ENCODE results near the gene NTN1.

NTN1 gene

GRCh38 chr17:9223531-9223930 is 202.2 kb downstream of the NTN1 start:
- H3K27ac Mint-ChIP-seq: no peak overlapping the region
- no peaks in the 10 kb centered on the region for H3K4me1 Mint-ChIP-seq (ENCODE audit: low read depth)
- no peak overlapping the region for H3K4me3 Mint-ChIP-seq
- intact Hi-C loops (cut with micrococcal nuclease): no loop called here
- H3K9me3 Mint-ChIP-seq: no peaks in the 10 kb centered on the region
- H3K36me3 Mint-ChIP-seq (ENCODE audit: low read depth): no peaks in the 10 kb centered on the region
- no peaks in the 10 kb centered on the region for H3K27me3 Mint-ChIP-seq

DNA sequence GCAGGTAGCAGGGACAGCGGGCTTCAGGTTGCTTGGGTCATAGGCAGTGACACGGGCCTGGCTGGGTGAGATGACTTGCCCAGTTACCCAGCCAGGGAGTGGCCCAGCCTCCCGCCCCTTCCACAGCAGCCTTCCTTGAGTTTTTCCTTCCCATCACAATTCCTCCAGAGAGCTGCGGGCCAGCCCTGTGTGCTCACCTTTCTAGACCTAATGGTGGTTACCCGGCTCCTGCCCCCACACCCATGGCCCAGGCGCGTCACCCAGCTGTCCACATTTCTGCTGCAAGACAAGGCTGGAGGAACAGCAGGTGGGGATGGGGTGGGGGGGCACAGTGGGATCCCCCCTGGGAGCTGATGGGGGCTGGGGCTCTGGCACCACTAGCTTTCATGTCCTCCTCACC is 203.2 kb downstream of the NTN1 start:
- Mint-ChIP-seq H3K27ac (no peak overlapping the region), H3K36me3 (ENCODE audit: low read depth) (no peaks in the 10 kb centered on the region), H3K4me1 (ENCODE audit: low read depth) (no peaks in the 10 kb centered on the region), H3K4me3 (no peak overlapping the region), H3K27me3 (peaks cover 2% of the 10 kb centered on the region), H3K9me3 (no peaks in the 10 kb centered on the region)
- intact Hi-C loops (cut with micrococcal nuclease): no loop called here

- no peaks in the 10 kb centered on the region for H3K36me3 Mint-ChIP-seq (ENCODE audit: low read depth)
- no peaks in the 10 kb centered on the region for H3K9me3 Mint-ChIP-seq
- H3K27me3 Mint-ChIP-seq: peaks cover 3% of the 10 kb centered on the region
- intact Hi-C loops (cut with micrococcal nuclease): no loop called here
- H3K4me3 Mint-ChIP-seq: no peak overlapping the region
- no peak overlapping the region for H3K27ac Mint-ChIP-seq
- no peaks in the 10 kb centered on the region for H3K4me1 Mint-ChIP-seq (ENCODE audit: low read depth)
These were observed 204.2 kb downstream of the NTN1 start for GRCh38 chr17:9225305-9226101.

GRCh38 chr17:9226130-9226793 is 205.0 kb downstream of the NTN1 start:
- no peaks in the 10 kb centered on the region for H3K4me1 Mint-ChIP-seq (ENCODE audit: low read depth)
- intact Hi-C loops (cut with micrococcal nuclease): no loop called here
- H3K9me3 Mint-ChIP-seq: no peaks in the 10 kb centered on the region
- H3K27me3 Mint-ChIP-seq: peaks cover 3% of the 10 kb centered on the region
- H3K36me3 Mint-ChIP-seq (ENCODE audit: low read depth): no peaks in the 10 kb centered on the region
- H3K4me3 Mint-ChIP-seq: no peak overlapping the region
- H3K27ac Mint-ChIP-seq: no peak overlapping the region

DNA sequence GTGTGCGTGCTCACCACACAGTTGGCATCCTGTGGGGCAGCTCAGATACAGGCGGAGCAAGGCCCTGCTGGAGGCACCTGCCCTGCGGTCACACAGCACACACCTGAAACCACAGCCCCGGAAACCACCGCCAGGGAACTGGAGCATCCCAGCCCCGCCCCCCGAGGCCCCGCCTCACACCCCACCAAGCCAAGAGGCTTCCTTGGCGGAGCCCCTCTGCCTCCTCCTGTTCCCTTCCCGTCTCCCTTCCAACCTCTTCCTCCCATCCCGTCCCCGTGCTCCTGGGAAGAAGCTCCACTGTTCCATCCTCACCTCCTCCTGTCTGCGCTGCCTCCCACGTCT is 205.5 kb downstream of the NTN1 start:
- Mint-ChIP-seq H3K36me3 (ENCODE audit: low read depth) (no peaks in the 10 kb centered on the region), H3K4me1 (ENCODE audit: low read depth) (no peaks in the 10 kb centered on the region), H3K4me3 (no peak overlapping the region), H3K27me3 (peaks cover 3% of the 10 kb centered on the region), H3K27ac (no peak overlapping the region), H3K9me3 (no peaks in the 10 kb centered on the region)
- intact Hi-C loops (cut with micrococcal nuclease): no loop called here

DNA sequence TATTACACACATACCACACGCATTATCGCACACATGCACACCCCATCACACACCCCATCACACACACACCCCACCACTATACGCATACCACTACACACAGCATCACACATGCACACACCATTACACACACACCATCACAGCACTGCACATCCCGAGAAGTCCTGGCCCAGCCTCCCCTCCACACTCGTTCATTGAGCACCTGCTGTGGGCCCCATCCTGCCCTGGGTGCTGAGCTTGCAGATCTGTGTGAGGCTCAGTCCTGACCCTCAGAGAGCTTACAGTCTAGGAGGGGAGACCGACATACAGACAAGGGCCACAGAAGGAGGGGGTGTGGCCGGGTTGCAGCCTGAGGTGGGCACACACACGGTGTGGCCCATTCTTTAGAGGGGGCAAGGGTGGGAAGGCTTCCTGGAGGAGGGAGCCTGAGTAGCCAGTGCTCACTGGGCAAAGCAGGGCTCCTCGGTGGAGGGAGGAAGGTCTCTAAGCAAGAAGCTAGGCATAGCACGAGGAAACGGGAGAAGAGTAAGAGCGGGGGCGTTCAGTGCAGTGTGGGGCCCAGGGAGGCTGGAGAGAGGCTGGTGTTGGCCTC is 206.6 kb downstream of the NTN1 start:
- Mint-ChIP-seq H3K9me3 (no peaks in the 10 kb centered on the region), H3K4me3 (no peak overlapping the region), H3K27ac (no peak overlapping the region), H3K4me1 (ENCODE audit: low read depth) (no peaks in the 10 kb centered on the region), H3K27me3 (peaks cover 11% of the 10 kb centered on the region), H3K36me3 (ENCODE audit: low read depth) (no peaks in the 10 kb centered on the region)
- intact Hi-C loops (cut with micrococcal nuclease): no loop called here

DNA sequence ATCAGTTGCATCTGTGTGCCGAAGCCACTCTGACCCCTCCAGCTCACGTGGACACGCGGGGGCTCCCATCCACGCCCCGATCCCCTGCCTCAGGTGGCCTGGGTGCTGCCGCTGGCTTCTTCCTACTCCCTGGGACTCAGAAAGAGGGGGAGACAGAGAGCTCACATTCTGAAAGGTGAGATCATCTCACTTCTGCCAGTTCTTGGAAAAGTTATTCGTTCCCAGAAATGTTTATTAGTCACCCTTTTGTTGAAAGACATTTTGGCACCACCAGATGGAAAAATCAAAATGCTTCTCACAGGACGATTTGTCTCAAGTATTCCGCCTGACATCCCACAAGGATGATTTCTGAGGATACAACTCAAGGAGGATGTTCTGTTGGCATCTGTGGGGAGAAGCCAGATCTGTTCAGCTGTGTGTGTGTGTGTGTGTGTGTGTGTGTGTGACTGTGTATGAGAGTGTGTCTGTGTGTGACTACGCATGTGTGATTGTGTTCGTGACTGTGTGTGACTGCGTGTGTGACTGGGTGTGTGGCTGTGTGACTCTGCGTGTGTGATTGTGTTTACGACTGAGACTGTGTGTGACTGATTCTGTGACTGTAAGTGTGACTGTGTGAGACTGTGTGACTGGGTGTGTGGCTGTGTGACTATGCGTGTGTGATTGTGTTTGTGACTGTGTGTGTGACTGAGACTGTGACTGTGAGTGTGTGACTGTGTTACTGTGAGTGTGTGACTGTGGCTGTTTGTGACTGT is 207.3 kb downstream of the NTN1 start:
- H3K9me3 Mint-ChIP-seq: no peaks in the 10 kb centered on the region
- H3K27ac Mint-ChIP-seq: no peak overlapping the region
- no peaks in the 10 kb centered on the region for H3K36me3 Mint-ChIP-seq (ENCODE audit: low read depth)
- H3K4me1 Mint-ChIP-seq (ENCODE audit: low read depth): no peaks in the 10 kb centered on the region
- no peak overlapping the region for H3K4me3 Mint-ChIP-seq
- intact Hi-C loops (cut with micrococcal nuclease): no loop called here
- peaks cover 18% of the 10 kb centered on the region for H3K27me3 Mint-ChIP-seq

GRCh38 chr17:9229160-9229825 is 208.0 kb downstream of the NTN1 start:
- H3K9me3 Mint-ChIP-seq: no peaks in the 10 kb centered on the region
- H3K4me3 Mint-ChIP-seq: no peak overlapping the region
- no peaks in the 10 kb centered on the region for H3K36me3 Mint-ChIP-seq (ENCODE audit: low read depth)
- H3K27me3 Mint-ChIP-seq: peaks cover 25% of the 10 kb centered on the region
- intact Hi-C loops (cut with micrococcal nuclease): no loop called here
- H3K27ac Mint-ChIP-seq: no peak overlapping the region
- H3K4me1 Mint-ChIP-seq (ENCODE audit: low read depth): no peaks in the 10 kb centered on the region

DNA sequence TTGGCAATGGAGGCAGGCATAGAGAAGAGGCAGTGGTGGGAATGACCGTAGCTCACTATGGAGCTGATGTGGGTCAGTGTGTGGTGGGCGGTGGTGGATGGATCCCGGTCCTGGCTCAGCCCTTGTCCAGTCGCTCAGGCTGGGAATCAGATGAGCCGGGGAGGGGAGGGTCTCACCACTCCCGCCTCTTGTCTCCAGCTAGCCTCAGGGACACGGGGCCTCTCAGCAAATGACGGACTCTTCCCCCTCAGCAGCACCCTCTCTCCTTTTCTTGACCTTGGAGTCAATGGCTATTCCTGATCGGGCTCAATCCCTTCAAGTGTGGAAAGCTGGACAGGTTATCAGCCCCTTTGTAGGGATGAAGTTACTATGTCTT is 208.5 kb downstream of the NTN1 start:
- no peak overlapping the region for H3K4me3 Mint-ChIP-seq
- H3K36me3 Mint-ChIP-seq (ENCODE audit: low read depth): no peaks in the 10 kb centered on the region
- no peaks in the 10 kb centered on the region for H3K4me1 Mint-ChIP-seq (ENCODE audit: low read depth)
- H3K27ac Mint-ChIP-seq: no peak overlapping the region
- H3K27me3 Mint-ChIP-seq: peaks cover 30% of the 10 kb centered on the region
- intact Hi-C loops (cut with micrococcal nuclease): no loop called here
- no peaks in the 10 kb centered on the region for H3K9me3 Mint-ChIP-seq

DNA sequence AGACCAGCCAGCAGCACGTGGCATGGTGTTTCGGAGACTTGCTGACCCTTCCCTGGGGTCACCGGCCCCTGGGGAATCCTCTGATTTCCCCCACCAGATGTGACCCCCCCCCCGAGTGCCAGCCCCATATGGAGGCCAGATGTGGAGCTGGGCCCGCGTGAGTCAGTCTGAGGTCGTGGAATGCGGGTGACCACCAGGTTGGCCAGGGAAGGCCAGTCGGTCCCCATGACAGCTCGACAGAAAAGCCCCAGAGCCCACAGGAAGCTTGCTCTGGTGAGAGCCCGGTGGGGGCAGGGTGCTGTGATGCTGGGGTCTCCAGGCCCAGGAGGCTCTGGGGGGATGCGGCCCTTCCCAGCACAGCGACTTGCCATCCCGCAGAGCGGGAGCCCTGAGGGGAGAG is 209.0 kb downstream of the NTN1 start:
- no peak overlapping the region for H3K27ac Mint-ChIP-seq
- H3K27me3 Mint-ChIP-seq: peaks cover 35% of the 10 kb centered on the region
- intact Hi-C loops (cut with micrococcal nuclease): no loop called here
- no peaks in the 10 kb centered on the region for H3K36me3 Mint-ChIP-seq (ENCODE audit: low read depth)
- no peak overlapping the region for H3K4me3 Mint-ChIP-seq
- no peaks in the 10 kb centered on the region for H3K9me3 Mint-ChIP-seq
- H3K4me1 Mint-ChIP-seq (ENCODE audit: low read depth): no peaks in the 10 kb centered on the region

DNA sequence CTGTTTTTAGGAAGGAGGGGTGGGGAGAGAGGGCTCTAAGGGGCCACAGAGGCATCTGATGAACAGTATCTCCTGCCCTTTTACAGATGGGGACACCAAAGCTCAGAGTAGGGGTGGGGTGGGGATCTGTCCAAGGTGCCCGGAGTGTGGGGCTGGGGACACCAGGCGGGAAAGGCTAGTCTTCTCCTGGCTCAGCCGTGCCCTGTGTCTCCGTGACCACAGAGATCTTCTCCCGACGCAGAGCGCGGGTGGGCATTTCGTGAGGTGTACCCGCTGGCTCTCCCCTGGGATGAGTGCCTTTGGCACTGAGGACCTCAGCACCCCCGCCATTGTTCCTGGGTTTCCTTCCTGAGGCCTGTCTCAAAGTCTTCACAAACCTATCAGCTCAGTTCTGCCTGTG is 209.6 kb downstream of the NTN1 start:
- Mint-ChIP-seq H3K4me3 (no peak overlapping the region), H3K36me3 (ENCODE audit: low read depth) (no peaks in the 10 kb centered on the region), H3K4me1 (ENCODE audit: low read depth) (no peaks in the 10 kb centered on the region), H3K27me3 (peaks cover 39% of the 10 kb centered on the region), H3K27ac (no peak overlapping the region), H3K9me3 (no peaks in the 10 kb centered on the region)
- intact Hi-C loops (cut with micrococcal nuclease): no loop called here

DNA sequence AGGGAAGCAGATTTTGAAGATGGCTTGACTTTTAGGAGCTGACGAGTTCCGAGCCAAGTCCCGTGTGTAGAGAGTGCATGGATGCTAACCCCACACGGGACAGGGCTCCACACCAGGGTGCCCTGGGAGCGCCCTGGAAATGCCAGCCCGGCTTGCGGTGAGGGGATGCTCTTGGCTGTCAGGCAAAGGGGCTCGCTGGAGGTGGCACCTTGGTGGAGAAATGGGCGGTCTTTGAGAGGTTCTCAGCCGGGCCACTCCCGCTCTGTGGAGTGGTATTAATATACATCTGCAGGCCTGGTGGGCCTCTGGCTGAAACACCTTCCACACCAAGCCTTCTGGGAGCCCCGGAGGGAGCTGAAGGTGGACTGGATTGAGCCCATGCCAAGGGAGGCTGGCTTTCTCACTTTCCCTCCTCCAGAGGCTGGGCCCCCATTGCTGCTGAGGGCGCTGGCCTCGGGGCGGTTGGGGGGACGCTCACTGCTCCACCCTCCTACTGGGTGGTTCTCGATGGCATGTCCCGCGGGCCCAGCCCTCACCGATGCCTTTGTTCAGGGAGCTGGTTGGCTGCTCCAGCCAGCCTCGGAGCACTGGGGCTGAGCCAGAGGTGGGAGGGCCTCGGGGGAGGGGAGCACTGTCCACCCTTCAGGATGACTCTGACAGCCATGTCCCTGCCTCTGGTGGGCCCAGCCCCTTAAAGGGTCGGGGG is 210.3 kb downstream of the NTN1 start:
- Mint-ChIP-seq H3K27ac (no peak overlapping the region), H3K4me3 (no peak overlapping the region), H3K36me3 (ENCODE audit: low read depth) (no peaks in the 10 kb centered on the region), H3K27me3 (peaks cover 39% of the 10 kb centered on the region), H3K9me3 (no peaks in the 10 kb centered on the region), H3K4me1 (ENCODE audit: low read depth) (no peaks in the 10 kb centered on the region)
- intact Hi-C loops (cut with micrococcal nuclease): no loop called here

- Mint-ChIP-seq H3K27me3 (peaks cover 39% of the 10 kb centered on the region), H3K27ac (no peak overlapping the region), H3K9me3 (no peaks in the 10 kb centered on the region), H3K4me3 (no peak overlapping the region), H3K36me3 (ENCODE audit: low read depth) (no peaks in the 10 kb centered on the region), H3K4me1 (ENCODE audit: low read depth) (no peaks in the 10 kb centered on the region)
- intact Hi-C loops (cut with micrococcal nuclease): no loop called here
These were observed 210.8 kb downstream of the NTN1 start for GRCh38 chr17:9232155-9232475.

All from dendritic cell treated with granulocyte-macrophage colony-stimulating factor and Interleukin-4, amounts not matched to agents 40 ng/mL and 50 ng/mL, for 4 days (primary cell).